Stimulated activated naive CD4-positive, alpha-beta T cell (primary cell): Measurements from ENCODE around the gene ADGRA1.

Experiments used
- DNase-seq, 6 experiments: peaks; one replicate each; lab custom pipeline; 2025; lab: John Stamatoyannopoulos, UW

ADGRA1 gene

GRCh38 chr10:133178357-133179127 is 90.8 kb downstream of the ADGRA1 start:
- DNase-seq, result no peak

- no peak for DNase-seq
Measured at GRCh38 chr10:133179128-133179520, 91.4 kb downstream of the ADGRA1 start.

- no peak for DNase-seq
Measured at GRCh38 chr10:133179651-133180050, 91.9 kb downstream of the ADGRA1 start.

- no peak for DNase-seq
Measured at GRCh38 chr10:133180192-133180964, 92.7 kb downstream of the ADGRA1 start.

- DNase-seq, result no peak
Measured at GRCh38 chr10:133180965-133181639, 93.4 kb downstream of the ADGRA1 start.
